ENCODE results near the gene ARFGEF2.
"Not testable (repeated sequence)": the region's sequence is repeated elsewhere in the genome, so short reads cannot be mapped to it uniquely, and the experiment has no call there.

The ARFGEF2 gene

DNA sequence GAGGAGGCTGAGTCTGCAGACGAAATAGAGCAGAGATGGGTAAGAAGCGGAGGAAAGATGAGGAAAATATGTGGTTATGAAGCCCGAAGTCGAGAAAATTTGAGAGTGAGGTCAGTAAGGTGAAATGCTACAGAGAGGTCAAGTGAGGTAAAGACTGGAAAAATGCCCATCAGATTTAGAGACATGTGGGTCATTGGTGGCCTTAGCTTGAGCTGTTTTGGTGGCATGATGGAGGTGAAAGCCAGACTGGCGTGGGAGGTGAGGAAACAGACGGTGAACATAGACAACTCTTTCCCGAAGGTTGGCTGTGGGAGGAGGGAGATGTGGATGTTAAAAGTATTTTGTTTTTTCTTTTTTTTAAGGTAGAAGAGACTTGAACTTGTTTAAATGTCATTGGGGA lies 9.4 kb downstream of the ARFGEF2 start:
- TF ChIP-seq, protein P1, sequence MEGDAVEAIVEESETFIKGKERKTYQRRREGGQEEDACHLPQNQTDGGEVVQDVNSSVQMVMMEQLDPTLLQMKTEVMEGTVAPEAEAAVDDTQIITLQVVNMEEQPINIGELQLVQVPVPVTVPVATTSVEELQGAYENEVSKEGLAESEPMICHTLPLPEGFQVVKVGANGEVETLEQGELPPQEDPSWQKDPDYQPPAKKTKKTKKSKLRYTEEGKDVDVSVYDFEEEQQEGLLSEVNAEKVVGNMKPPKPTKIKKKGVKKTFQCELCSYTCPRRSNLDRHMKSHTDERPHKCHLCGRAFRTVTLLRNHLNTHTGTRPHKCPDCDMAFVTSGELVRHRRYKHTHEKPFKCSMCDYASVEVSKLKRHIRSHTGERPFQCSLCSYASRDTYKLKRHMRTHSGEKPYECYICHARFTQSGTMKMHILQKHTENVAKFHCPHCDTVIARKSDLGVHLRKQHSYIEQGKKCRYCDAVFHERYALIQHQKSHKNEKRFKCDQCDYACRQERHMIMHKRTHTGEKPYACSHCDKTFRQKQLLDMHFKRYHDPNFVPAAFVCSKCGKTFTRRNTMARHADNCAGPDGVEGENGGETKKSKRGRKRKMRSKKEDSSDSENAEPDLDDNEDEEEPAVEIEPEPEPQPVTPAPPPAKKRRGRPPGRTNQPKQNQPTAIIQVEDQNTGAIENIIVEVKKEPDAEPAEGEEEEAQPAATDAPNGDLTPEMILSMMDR (IDR thresholded peaks at IDR 0.05; ENCODE audit: low read depth, low read length, missing control alignments), result no peak
- DNase-seq, result no peak
- Histone ChIP-seq H3K27me3 (replicated peaks) (no peaks in the 10 kb centered on the region), H3K27ac (no peak overlapping the region), H3K4me3 (ENCODE audit: low read depth, low read length) (no peak overlapping the region), H3K36me3 (replicated peaks) (no peaks in the 10 kb centered on the region)
- in situ Hi-C loops (cut with HindIII; ENCODE audit: low pct_ligation_motif_present, low sequenced_read_pairs), result no loop called here

DNA sequence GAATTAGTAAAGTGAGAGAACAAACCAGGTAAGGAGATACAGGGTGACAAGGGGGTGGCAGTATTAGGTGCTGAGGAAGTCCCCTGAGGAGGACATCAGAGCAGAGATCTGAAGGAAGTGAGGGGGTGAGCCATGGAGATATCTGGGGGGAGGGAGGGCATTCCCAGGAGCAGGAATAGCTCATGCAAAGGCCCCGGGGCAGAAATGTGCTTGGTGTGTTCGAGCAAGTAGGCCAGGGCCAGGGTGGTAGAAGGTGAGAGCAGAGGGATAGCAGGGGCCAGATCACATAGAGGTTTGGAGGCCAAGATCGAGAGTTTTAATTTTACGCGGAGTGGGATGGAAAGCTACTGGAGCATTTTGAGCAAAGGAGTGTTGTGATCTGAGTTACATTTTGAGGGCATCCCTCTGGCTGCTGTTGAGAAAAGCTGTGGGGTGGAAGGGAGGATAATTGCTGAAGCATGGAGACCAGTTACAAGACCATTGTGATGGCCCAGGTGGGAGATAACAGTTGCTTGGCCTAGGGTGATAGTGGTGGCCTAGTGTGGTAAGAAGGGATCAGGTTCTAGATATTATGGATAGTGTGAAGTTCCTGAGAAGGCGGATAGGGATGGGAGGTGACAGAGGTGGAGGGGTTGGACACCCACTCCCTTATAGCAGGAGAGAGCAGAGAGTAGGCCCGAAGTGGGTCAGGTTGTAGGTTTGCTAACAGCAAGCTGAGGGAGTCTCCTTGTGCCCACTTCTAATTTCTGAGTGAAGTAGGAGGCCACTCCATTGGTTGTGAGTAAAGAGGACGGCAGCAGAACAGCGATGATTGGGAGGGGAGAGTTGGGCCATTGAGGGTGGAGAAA lies 10.2 kb downstream of the ARFGEF2 start:
- Histone ChIP-seq H3K27ac (no peak overlapping the region), H3K27me3 (replicated peaks) (no peaks in the 10 kb centered on the region), H3K4me3 (ENCODE audit: low read depth, low read length) (no peak overlapping the region), H3K36me3 (replicated peaks) (no peaks in the 10 kb centered on the region)
- DNase-seq, result no peak
- in situ Hi-C loops (cut with HindIII; ENCODE audit: low pct_ligation_motif_present, low sequenced_read_pairs), result no loop called here
- TF ChIP-seq, protein P1 (IDR thresholded peaks at IDR 0.05; ENCODE audit: low read depth, low read length, missing control alignments), result no peak

DNA sequence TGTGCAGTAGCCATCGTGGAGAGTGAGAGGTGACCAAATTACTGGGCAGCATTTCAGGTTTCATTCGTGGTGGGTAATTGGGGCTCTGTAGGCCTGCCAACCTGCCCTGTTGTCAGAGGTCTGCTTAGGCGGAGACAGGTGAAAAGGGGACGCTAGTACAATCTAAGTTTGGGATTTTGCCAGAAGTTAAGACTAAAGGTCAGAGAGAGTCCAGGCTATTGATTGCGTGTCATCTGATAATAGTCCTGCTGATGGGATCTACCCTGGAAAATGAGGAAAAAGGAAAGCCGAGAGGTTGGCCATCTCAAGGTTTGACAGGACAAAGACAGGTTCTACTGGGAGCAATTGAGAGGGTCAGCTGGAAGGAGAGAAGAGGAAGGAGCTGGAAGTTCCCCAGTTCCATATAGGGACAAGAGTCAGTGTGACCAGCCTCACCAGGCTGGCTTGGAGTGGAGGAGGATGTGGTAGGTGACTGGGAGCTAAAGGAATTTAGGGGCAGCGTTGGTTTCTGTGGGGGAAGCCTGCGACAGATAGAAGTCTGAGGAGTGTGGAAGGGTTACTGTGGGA lies 10.9 kb downstream of the ARFGEF2 start:
- no peak for DNase-seq
- TF ChIP-seq, protein P1 (IDR thresholded peaks at IDR 0.05; ENCODE audit: low read depth, low read length, missing control alignments), result no peak
- no peak overlapping the region for H3K27ac ChIP-seq
- H3K27me3 ChIP-seq (replicated peaks), result no peaks in the 10 kb centered on the region
- no peaks in the 10 kb centered on the region for H3K36me3 ChIP-seq (replicated peaks)
- H3K4me3 ChIP-seq (ENCODE audit: low read depth, low read length), result no peak overlapping the region
- in situ Hi-C loops (cut with HindIII; ENCODE audit: low pct_ligation_motif_present, low sequenced_read_pairs), result no loop called here

DNA sequence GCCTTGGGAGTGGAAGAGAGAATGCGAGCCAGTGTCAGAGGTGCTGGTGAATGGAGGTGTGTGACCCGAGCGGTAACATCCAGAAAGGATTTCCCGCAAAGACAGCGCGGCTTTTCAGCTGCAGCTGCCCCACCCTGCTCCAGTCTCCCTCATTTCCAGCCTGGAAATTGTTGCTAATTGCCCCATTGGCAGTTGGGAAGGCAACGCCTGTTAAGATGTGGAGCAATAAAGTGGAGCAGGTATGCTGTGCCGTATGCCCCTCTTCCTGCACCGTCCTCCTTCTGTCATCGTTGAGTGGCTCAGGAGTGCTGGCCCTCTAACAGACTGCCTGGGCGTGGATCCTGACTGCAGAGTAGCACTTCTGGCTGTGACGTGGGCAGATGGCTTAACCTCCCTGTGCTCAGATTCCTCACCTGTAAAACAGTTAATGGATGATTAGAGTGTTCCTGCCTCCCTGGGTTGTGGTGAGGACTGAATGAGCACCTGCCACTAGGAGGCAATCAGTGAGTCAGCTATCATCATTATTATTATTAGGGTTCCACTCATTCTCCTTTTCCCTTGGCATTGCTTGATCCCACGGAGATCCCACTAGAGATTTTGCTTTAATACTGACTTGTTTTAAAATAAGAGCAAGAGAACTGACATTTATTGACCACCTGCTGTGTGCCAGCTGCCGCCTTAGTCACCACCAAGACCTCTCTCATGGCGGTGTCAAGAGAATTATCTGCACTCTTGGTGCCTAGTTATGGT lies 11.7 kb downstream of the ARFGEF2 start:
- Histone ChIP-seq H3K36me3 (replicated peaks) (no peaks in the 10 kb centered on the region), H3K4me3 (ENCODE audit: low read depth, low read length) (no peak overlapping the region), H3K27ac (no peak overlapping the region), H3K27me3 (replicated peaks) (no peaks in the 10 kb centered on the region)
- in situ Hi-C loops (cut with HindIII; ENCODE audit: low pct_ligation_motif_present, low sequenced_read_pairs), result no loop called here
- no peak for DNase-seq
- TF ChIP-seq, protein P1 (IDR thresholded peaks at IDR 0.05; ENCODE audit: low read depth, low read length, missing control alignments), result peak; percentile 1

DNA sequence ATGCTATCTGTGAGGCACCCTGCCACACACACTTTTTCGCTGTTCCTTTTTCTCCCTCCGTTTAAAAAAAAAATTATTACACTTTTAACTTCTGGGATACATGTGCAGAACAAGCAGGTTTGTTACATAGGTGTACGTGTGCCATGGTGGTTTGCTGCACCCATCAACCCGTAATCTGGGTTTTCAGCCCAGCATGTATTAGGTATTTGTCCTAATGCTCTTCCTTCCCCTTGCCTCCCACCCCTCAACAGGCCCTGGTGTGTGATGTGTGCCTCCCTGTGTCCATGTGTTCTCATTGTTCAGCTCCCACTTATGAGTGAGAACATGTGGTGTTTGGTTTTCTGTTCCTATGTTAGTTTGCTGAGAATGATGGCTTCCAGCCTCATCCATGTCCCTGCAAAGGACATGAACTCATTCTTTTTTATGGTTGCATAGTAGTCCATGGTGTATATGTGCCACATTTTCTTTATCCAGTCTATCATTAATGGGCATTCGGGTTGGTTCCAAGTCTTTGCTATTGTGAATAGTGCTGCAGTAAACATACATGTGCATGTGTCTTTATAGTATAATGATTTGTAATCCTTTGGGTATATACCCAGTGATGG lies 12.9 kb downstream of the ARFGEF2 start:
- H3K27me3 ChIP-seq (replicated peaks); in situ Hi-C loops (cut with HindIII; ENCODE audit: low pct_ligation_motif_present, low sequenced_read_pairs); H3K36me3 ChIP-seq (replicated peaks); DNase-seq; H3K4me3 ChIP-seq (ENCODE audit: low read depth, low read length); H3K27ac ChIP-seq: not testable (repeated sequence)

DNA sequence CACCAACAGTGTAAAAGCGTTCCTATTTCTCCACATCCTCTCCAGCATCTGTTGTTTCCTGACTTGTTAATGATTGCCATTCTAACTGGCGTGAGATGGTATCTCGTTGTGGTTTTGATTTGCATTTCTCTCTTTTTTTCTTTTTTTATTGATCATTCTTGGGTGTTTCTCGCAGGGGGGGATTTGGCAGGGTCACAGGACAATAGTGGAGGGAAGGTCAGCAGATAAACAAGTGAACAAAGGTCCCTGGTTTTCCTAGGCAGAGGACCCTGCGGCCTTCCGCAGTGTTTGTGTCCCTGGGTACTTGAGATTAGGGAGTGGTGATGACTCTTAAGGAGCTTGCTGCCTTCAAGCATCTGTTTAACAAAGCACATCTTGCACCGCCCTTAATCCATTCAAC lies 13.5 kb downstream of the ARFGEF2 start:
- DNase-seq; H3K36me3 ChIP-seq (replicated peaks); H3K27ac ChIP-seq; in situ Hi-C loops (cut with HindIII; ENCODE audit: low pct_ligation_motif_present, low sequenced_read_pairs); H3K4me3 ChIP-seq (ENCODE audit: low read depth, low read length); H3K27me3 ChIP-seq (replicated peaks): not testable (repeated sequence)

DNA sequence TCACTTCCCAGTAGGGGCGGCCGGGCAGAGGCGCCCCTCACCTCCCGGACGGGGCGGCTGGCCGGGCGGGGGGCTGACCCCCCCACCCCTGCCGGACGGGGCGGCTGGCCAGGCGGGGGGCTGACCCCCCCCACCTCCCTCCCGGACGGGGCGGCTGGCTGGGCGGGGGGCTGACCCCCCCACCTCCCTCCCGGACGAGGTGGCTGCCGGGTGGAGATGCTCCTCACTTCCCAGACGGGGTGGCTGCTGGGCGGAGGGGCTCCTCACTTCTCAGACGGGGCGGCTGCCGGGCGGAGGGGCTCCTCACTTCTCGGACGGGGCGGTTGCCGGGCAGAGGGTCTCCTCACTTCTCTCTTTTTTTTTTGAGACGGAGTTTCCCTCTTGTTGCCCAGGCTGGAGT lies 14.7 kb downstream of the ARFGEF2 start:
- H3K27ac ChIP-seq; H3K27me3 ChIP-seq (replicated peaks); H3K36me3 ChIP-seq (replicated peaks); DNase-seq; in situ Hi-C loops (cut with HindIII; ENCODE audit: low pct_ligation_motif_present, low sequenced_read_pairs); H3K4me3 ChIP-seq (ENCODE audit: low read depth, low read length): not testable (repeated sequence)

Measured in brain microvascular endothelial cell (primary cell).